Measurements from ENCODE around the gene FAM117B. TPM values are rescaled to one million over a fixed set of nuclear protein-coding genes. Genes with fewer than 3 reads are reported as not detected.

FAM117B gene
- total and polyA plus RNA-seq, 12 donors = 0.49 to 3.9 (median 2.3) TPM

GRCh38 chr2:202695166-202695565 lies 60.4 kb downstream of the FAM117B start:
- 90 to 91% methylated on average over 9 of the region's 9 CpGs for WGBS, 2 donors
- Histone ChIP-seq H3K27me3 (no peaks in the 10 kb centered on the region), H3K9me3 (no peaks in the 10 kb centered on the region), H3K4me1 (no peaks in the 10 kb centered on the region), H3K36me3 (peaks cover 0 to 24% (median 0%) of the 10 kb centered on the region in 9 donors), H3K27ac (no peak overlapping the region), H3K4me3 (no peak overlapping the region)
- ATAC-seq (no peak), DNase-seq (no peak)
- TF ChIP-seq CTCF (IDR thresholded peaks at IDR 0.05) = no peak
- intact Hi-C loops (cut with DNase I) = no loop called here

GRCh38 chr2:202700075-202700901 lies 65.5 kb downstream of the FAM117B start:
- no peaks in the 10 kb centered on the region for H3K4me1 ChIP-seq
- ATAC-seq (no peak), DNase-seq (no peak)
- intact Hi-C loops (cut with DNase I) = loop anchor here in 1 of 10 donors (5.0 kb wide), 1 partner anchor 1837 kb away; no protein-coding TSS in a partner anchor
- TF ChIP-seq CTCF (IDR thresholded peaks at IDR 0.05) = no peak
- 86 to 91% methylated on average over 4 of the region's 4 CpGs for WGBS, 2 donors
- H3K27ac ChIP-seq = no peak overlapping the region
- H3K9me3 ChIP-seq = peaks cover 0 to 9% (median 0%) of the 10 kb centered on the region in 11 donors
- no peaks in the 10 kb centered on the region for H3K27me3 ChIP-seq
- H3K4me3 ChIP-seq = no peak overlapping the region
- peaks cover 0 to 24% (median 0%) of the 10 kb centered on the region in 9 donors for H3K36me3 ChIP-seq

GRCh38 chr2:202703091-202703490 lies 68.3 kb downstream of the FAM117B start:
- H3K27ac ChIP-seq = no peak overlapping the region
- no peaks in the 10 kb centered on the region for H3K27me3 ChIP-seq
- H3K36me3 ChIP-seq = peaks cover 0 to under 1% (median 0%) of the 10 kb centered on the region in 9 donors
- DNase-seq = no peak
- 82 to 100% methylated on average over 1 of the region's 1 CpG for WGBS, 2 donors
- H3K4me3 ChIP-seq = no peak overlapping the region
- no peaks in the 10 kb centered on the region for H3K4me1 ChIP-seq
- no peak for TF ChIP-seq CTCF (IDR thresholded peaks at IDR 0.05)
- no peak for ATAC-seq
- peaks cover 0 to 9% (median 0%) of the 10 kb centered on the region in 11 donors for H3K9me3 ChIP-seq
- intact Hi-C loops (cut with DNase I) = loop anchor here in 1 of 10 donors (5.0 kb wide), 1 partner anchor 1834 kb away; no protein-coding TSS in a partner anchor

- ATAC-seq (no peak), DNase-seq (no peak)
- TF ChIP-seq CTCF (IDR thresholded peaks at IDR 0.05) = no peak
- no peaks in the 10 kb centered on the region for H3K4me1 ChIP-seq
- H3K36me3 ChIP-seq = no peaks in the 10 kb centered on the region
- H3K9me3 ChIP-seq = peaks cover 0 to 9% (median 0%) of the 10 kb centered on the region in 11 donors
- H3K27me3 ChIP-seq = no peaks in the 10 kb centered on the region
- no peak overlapping the region for H3K27ac ChIP-seq
- H3K4me3 ChIP-seq = no peak overlapping the region
- intact Hi-C loops (cut with DNase I) = loop anchor here in 1 of 10 donors (5.0 kb wide), 1 partner anchor 1833 kb away; no protein-coding TSS in a partner anchor
Measured at GRCh38 chr2:202704248-202704647, 69.5 kb downstream of the FAM117B start.

All from heart right ventricle (tissue), 16 donors.